GM23338 (cell line): Measurements from ENCODE around the gene GOLGA6A. TPM values are rescaled to one million over a fixed set of nuclear protein-coding genes. Genes with fewer than 3 reads are reported as not detected.
A peak's percentile ranks its signal among the peaks of the same experiment; 100 is the strongest.

Experiments used
- ATAC-seq: fragments of 200-7000 bp; cut with Tn5 transposase; 3 replicates; pipeline ENCODE4 v1.9.1; 2020
- DNase-seq: peaks from one replicate; pipeline ENCODE4 v3.0.0-alpha.2; 2015; ENCODE audit warnings: low spot score
- H2AFZ ChIP-seq: fragments of 200-600 bp; sonication (generic); 2 replicates; pipeline ENCODE4 v1.8.0; 2016; ENCODE audit warnings: antibody characterized with exemption, mild to moderate bottlenecking, moderate library complexity
- H3F3A ChIP-seq: fragments of 200-600 bp; sonication (generic); replicated peaks from 2 replicates; pipeline ENCODE4 v1.8.0; 2017; ENCODE audit warnings: antibody characterized with exemption, mixed run types, low read depth
- H3K27ac ChIP-seq: fragments of 200-600 bp; sonication (generic); 2 replicates; pipeline ENCODE4 v1.6.1; 2016; ENCODE audit warnings: low read depth
- H3K27me3 ChIP-seq: fragments of 200-600 bp; sonication (generic); 2 replicates; pipeline ENCODE4 v1.8.0; 2016; ENCODE audit warnings: mild to moderate bottlenecking, mixed run types, moderate library complexity; ENCODE audit not compliant: insufficient read depth
- H3K36me3 ChIP-seq: fragments of 200-600 bp; sonication (generic); 2 replicates; pipeline ENCODE4 v1.8.0; 2016; ENCODE audit warnings: mild to moderate bottlenecking; ENCODE audit not compliant: insufficient read depth
- H3K4me1 ChIP-seq: fragments of 200-600 bp; sonication (generic); 2 replicates; pipeline ENCODE4 v1.8.0; 2016; ENCODE audit warnings: mild to moderate bottlenecking, moderate library complexity; ENCODE audit not compliant: insufficient read depth
- H3K4me2 ChIP-seq: fragments of 200-600 bp; sonication (generic); 2 replicates; pipeline ENCODE4 v1.7.1; 2017; ENCODE audit warnings: mixed run types
- H3K4me3 ChIP-seq: fragments of 200-600 bp; sonication (generic); 2 replicates; pipeline ENCODE4 v1.6.1; 2016; ENCODE audit warnings: mixed run types
- H3K79me2 ChIP-seq: fragments of 200-600 bp; sonication (generic); replicated peaks from 2 replicates; pipeline ENCODE4 v1.8.0; 2017; ENCODE audit warnings: mild to moderate bottlenecking; ENCODE audit not compliant: insufficient read depth
- H3K9me2 ChIP-seq: fragments of 200-600 bp; sonication (generic); 2 replicates; pipeline ENCODE4 v1.8.0; 2017; ENCODE audit not compliant: insufficient read depth
- H4K20me1 ChIP-seq: fragments of 200-600 bp; sonication (generic); replicated peaks from 2 replicates; pipeline ENCODE4 v1.8.0; 2017; ENCODE audit warnings: mild to moderate bottlenecking; ENCODE audit not compliant: insufficient read depth
- H3K27ac Mint-ChIP-seq: 2 replicates; pipeline ENCODE4 v1.8.0; 2020; ENCODE audit warnings: inconsistent platforms, mild to moderate bottlenecking, moderate library complexity, mixed read lengths
- H3K27me3 Mint-ChIP-seq: 3 replicates; pipeline ENCODE4 v1.8.0; 2022; ENCODE audit warnings: low read depth, mild to moderate bottlenecking, moderate library complexity, mixed read lengths, inconsistent platforms; ENCODE audit not compliant: insufficient read depth, poor library complexity
- H3K36me3 Mint-ChIP-seq: 3 replicates; pipeline ENCODE4 v1.8.0; 2021; ENCODE audit warnings: low read depth, mild to moderate bottlenecking, inconsistent platforms, moderate library complexity, mixed read lengths
- H3K4me1 Mint-ChIP-seq: 3 replicates; pipeline ENCODE4 v1.8.0; 2020; ENCODE audit warnings: mild to moderate bottlenecking, inconsistent platforms, mixed read lengths
- H3K4me3 Mint-ChIP-seq: 3 replicates; pipeline ENCODE4 v1.8.0; 2021; ENCODE audit warnings: moderate library complexity, mild to moderate bottlenecking, inconsistent platforms, mixed read lengths
- H3K9me3 Mint-ChIP-seq: 3 replicates; pipeline ENCODE4 v1.8.0; 2020; ENCODE audit warnings: moderate library complexity, mild to moderate bottlenecking, inconsistent platforms, mixed read lengths
- CREB1 ChIP-seq: fragments of 250-450 bp; sonication (Bioruptor Pico); IDR thresholded peaks from 2 replicates; pipeline ENCODE4 v1.5.0; 2020; ENCODE audit warnings: low read depth, mild to moderate bottlenecking, moderate library complexity
- EZH2 ChIP-seq: fragments of 200-600 bp; sonication (generic); IDR thresholded peaks from one replicate; pipeline ENCODE4 v1.8.0; 2017; ENCODE audit warnings: antibody characterized with exemption, mild to moderate bottlenecking, low read depth; ENCODE audit not compliant: unreplicated experiment
- EZH2phosphoT487 ChIP-seq: fragments of 200-600 bp; sonication (generic); IDR thresholded peaks from one replicate; pipeline ENCODE4 v1.8.1; 2018; ENCODE audit warnings: antibody characterized with exemption; ENCODE audit not compliant: unreplicated experiment
- POLR2AphosphoS5 ChIP-seq: IDR thresholded peaks from 2 replicates; pipeline ENCODE4 v1.6.1; 2016; ENCODE audit warnings: antibody characterized with exemption, low read depth
- STAT1 ChIP-seq: IDR thresholded peaks from one replicate; pipeline ENCODE4 v1.6.1; 2016; ENCODE audit warnings: antibody characterized with exemption; ENCODE audit not compliant: unreplicated experiment
- ZNF331 ChIP-seq: fragments of 250-450 bp; sonication (Bioruptor Pico); IDR thresholded peaks from 2 replicates; pipeline ENCODE4 v1.5.0; 2020; ENCODE audit warnings: low read depth, mild to moderate bottlenecking, moderate library complexity
- polyA plus RNA-seq: library from polyadenylated mRNA; unstranded; fragments of >200 nt; fragmentation: Nextera tagmentation; extraction: Ambion mirVana; gene quantifications from 2 replicates; pipeline ENCODE4 v1.2.1, GENCODE V29; 2016
- total RNA-seq: library from RNA; depleted of rRNA; stranded (reverse); fragments of >200 nt; shearing (Covaris generic); gene quantifications from 2 replicates; pipeline ENCODE4 v1.2.3, GENCODE V29; 2014
- TF ChIP-seq, protein P1 (sequence below), 2 experiments: fragments of 200-600 bp in 1 of 2; sonication (generic) in 1 of 2; conservative IDR thresholded peaks; 2 replicates each; pipeline versions ENCODE4 v1.5.1 to v1.6.1; 2016 to 2017; ENCODE audit warnings: antibody characterized with exemption in 2 of 2, low read depth in 2 of 2, mild to moderate bottlenecking in 2 of 2, moderate library complexity in 1 of 2
- TF ChIP-seq, protein P2 (sequence below): IDR thresholded peaks from one replicate; pipeline ENCODE4 v1.6.1; 2018; ENCODE audit warnings: antibody characterized with exemption; ENCODE audit not compliant: unreplicated experiment

Gene GOLGA6A
- total and polyA plus RNA-seq, 2 experiments from 2014 or later: 0.18 to 2.1 TPM

DNA sequence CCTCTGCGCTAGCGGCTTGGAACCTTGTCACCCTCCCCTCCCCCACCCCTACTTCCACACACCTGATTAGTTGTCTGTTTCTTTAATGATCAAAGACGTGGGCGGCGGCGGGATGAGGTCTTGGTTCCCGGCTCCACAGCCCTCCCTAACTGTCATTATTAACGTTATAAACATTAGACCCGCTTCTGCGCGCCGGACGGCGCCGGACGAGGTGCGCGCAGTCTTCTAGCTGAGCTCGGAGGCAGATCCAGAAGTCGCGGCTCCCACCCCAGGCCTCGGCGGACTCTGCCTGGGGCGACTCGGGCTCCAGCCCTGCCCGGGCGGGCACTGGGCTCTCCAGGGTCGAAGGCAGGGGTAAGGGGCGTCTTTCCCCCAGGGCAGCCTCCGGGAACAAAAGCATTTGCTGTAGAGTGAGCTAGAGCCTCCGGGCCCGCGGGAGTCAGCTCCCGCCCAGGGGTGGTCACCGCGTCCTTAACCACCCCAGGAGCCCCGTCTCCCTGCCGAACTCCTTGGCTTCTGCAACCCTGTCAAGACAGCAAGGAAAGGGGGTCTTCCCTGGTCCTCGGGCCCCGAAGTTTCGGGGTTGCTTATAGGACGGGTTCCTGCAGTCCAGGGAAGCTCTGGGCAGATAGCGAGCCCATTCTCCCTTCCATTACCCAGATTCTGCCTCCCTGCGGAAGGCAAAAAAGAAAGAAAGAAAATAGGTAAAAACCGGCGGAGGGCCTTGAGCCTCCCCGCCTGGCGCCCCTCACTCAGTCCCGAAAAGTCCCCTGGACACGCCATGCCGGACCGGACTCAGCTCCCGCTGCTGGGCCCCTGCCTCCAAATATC, 45.8 kb upstream of the GOLGA6A start:
- peaks cover 77% of the 10 kb centered on the region for H3K27me3 Mint-ChIP-seq
- no peaks in the 10 kb centered on the region for H3K9me2 ChIP-seq
- no peak overlapping the region for H3K27ac ChIP-seq
- H3K27me3 ChIP-seq: peaks cover 94% of the 10 kb centered on the region
- peak; percentile 7 for ATAC-seq
- peaks cover 3% of the 10 kb centered on the region; the same call in 1 of the 3 replicates for H3K9me3 Mint-ChIP-seq
- H4K20me1 ChIP-seq: no peaks in the 10 kb centered on the region
- peak; percentile 50 for DNase-seq
- peaks cover 51% of the 10 kb centered on the region for H3K4me1 ChIP-seq
- H3F3A ChIP-seq: peaks cover 20% of the 10 kb centered on the region; the same call in 1 of the 2 replicates
- H3K36me3 ChIP-seq: no peaks in the 10 kb centered on the region
- H2AFZ ChIP-seq: peak overlapping the region; percentile 95
- no peak overlapping the region for H3K27ac Mint-ChIP-seq
- no peaks in the 10 kb centered on the region for H3K79me2 ChIP-seq
- H3K4me1 Mint-ChIP-seq: peaks cover 47% of the 10 kb centered on the region
- TF ChIP-seq STAT1 (no peak), EZH2phosphoT487 (peak; percentile 24), CREB1 (CRISPR knock-in tag) (no peak), EZH2 (peak; percentile 74)
- TF ChIP-seq, protein P1, sequence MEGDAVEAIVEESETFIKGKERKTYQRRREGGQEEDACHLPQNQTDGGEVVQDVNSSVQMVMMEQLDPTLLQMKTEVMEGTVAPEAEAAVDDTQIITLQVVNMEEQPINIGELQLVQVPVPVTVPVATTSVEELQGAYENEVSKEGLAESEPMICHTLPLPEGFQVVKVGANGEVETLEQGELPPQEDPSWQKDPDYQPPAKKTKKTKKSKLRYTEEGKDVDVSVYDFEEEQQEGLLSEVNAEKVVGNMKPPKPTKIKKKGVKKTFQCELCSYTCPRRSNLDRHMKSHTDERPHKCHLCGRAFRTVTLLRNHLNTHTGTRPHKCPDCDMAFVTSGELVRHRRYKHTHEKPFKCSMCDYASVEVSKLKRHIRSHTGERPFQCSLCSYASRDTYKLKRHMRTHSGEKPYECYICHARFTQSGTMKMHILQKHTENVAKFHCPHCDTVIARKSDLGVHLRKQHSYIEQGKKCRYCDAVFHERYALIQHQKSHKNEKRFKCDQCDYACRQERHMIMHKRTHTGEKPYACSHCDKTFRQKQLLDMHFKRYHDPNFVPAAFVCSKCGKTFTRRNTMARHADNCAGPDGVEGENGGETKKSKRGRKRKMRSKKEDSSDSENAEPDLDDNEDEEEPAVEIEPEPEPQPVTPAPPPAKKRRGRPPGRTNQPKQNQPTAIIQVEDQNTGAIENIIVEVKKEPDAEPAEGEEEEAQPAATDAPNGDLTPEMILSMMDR (conservative IDR thresholded peaks at IDR 0.05; ENCODE audit: low read depth in 2 of 2): no peak
- TF ChIP-seq, protein P2, sequence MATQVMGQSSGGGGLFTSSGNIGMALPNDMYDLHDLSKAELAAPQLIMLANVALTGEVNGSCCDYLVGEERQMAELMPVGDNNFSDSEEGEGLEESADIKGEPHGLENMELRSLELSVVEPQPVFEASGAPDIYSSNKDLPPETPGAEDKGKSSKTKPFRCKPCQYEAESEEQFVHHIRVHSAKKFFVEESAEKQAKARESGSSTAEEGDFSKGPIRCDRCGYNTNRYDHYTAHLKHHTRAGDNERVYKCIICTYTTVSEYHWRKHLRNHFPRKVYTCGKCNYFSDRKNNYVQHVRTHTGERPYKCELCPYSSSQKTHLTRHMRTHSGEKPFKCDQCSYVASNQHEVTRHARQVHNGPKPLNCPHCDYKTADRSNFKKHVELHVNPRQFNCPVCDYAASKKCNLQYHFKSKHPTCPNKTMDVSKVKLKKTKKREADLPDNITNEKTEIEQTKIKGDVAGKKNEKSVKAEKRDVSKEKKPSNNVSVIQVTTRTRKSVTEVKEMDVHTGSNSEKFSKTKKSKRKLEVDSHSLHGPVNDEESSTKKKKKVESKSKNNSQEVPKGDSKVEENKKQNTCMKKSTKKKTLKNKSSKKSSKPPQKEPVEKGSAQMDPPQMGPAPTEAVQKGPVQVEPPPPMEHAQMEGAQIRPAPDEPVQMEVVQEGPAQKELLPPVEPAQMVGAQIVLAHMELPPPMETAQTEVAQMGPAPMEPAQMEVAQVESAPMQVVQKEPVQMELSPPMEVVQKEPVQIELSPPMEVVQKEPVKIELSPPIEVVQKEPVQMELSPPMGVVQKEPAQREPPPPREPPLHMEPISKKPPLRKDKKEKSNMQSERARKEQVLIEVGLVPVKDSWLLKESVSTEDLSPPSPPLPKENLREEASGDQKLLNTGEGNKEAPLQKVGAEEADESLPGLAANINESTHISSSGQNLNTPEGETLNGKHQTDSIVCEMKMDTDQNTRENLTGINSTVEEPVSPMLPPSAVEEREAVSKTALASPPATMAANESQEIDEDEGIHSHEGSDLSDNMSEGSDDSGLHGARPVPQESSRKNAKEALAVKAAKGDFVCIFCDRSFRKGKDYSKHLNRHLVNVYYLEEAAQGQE: no peak
- H3K4me2 ChIP-seq: peak overlapping the region; percentile 92
- peak overlapping the region; percentile 75 for H3K4me3 ChIP-seq
- peak overlapping the region; percentile 68 for H3K4me3 Mint-ChIP-seq
- H3K36me3 Mint-ChIP-seq: no peaks in the 10 kb centered on the region

DNA sequence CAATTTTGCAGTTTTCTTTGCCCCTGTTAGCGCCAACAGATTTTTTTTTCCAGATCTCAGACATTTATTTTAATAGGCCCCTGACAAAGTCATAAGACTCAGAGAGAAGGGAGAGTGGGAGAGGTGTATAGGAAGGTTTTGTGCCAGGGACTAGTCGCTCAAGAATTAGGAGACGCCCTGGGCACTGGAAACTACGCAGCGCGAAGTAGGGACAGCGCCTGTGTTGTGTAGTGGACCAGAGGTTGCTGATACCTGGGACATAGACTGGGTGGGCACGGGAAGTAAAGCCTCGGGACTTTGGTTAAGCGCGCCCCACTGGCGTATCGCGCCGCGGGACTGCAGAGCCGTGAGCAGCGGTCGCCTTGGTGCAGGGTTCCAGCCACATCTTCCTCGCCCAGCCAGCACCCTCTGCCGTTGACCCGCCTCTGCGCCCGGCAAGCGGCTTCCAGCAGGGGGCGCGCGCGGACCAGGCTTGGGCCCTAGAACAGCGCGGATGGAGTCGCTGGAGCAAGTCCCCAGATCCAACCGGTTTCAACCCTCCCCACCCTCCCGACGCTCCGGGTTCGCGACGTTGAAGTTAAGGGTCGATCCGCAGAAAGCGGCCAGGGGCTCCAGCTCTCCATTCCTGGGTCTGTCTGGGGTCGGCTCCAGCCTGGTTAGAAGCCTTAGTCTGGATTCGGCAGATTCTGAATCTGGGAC, 45.1 kb upstream of the GOLGA6A start:
- Histone ChIP-seq H4K20me1 (no peaks in the 10 kb centered on the region), H3K27me3 (peaks cover 87% of the 10 kb centered on the region), H3K27ac (no peak overlapping the region), H3K4me2 (peak overlapping the region; percentile 92), H3K9me2 (no peaks in the 10 kb centered on the region), H3K4me1 (peaks cover 54% of the 10 kb centered on the region), H3K79me2 (no peaks in the 10 kb centered on the region), H2AFZ (peak overlapping the region; percentile 76), H3F3A (peaks cover 19% of the 10 kb centered on the region; the same call in 1 of the 2 replicates), H3K4me3 (peak overlapping the region; percentile 75), H3K36me3 (no peaks in the 10 kb centered on the region)
- no peaks in the 10 kb centered on the region for H3K36me3 Mint-ChIP-seq
- no peak overlapping the region for H3K27ac Mint-ChIP-seq
- H3K4me3 Mint-ChIP-seq: peak overlapping the region; percentile 68
- no peaks in the 10 kb centered on the region for H3K9me3 Mint-ChIP-seq
- peaks cover 73% of the 10 kb centered on the region for H3K27me3 Mint-ChIP-seq
- H3K4me1 Mint-ChIP-seq: peaks cover 50% of the 10 kb centered on the region
- ATAC-seq (peak; percentile 75), DNase-seq (peak; percentile 95)
- TF ChIP-seq, protein P2: peak; percentile 34
- TF ChIP-seq POLR2AphosphoS5 (no peak), ZNF331 (CRISPR knock-in tag) (no peak)
